ENCODE results near the gene TIE1.

Gene TIE1

DNA sequence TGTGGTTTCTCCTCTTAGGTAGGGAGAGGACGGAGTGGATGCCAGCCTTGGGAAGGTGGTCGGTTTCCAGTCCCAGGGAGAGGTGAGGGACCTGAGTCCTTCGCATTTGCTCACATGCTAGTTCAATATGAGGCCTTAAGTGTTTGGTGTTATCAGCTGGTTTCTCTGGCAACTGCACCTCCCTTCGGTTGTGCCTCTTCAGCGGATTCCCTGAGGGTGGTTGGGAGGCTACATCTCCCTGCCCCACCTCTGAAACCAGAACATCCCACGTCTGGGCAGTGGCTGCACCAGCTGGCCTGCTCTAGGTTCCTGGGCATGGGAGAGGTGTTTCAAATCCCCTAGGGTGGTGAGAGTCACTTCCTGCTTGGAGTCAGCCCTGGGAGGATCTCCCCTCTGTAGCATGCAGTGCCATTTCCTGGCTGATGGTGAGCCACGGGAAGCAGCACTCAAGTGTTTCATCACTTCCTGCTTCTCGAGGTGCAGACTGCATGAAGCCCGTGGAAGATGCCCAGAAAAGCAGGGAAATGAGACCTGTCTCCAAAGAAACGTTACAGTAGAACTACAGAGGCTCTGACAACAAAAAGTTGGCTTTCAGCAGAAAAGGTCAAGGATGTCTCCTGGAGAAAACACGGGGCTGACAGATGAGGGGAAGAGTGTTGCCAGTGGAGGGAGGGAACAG, 26.5 kb upstream of the TIE1 start:
- no peak for DNase-seq (ENCODE audit: low read depth)

DNA sequence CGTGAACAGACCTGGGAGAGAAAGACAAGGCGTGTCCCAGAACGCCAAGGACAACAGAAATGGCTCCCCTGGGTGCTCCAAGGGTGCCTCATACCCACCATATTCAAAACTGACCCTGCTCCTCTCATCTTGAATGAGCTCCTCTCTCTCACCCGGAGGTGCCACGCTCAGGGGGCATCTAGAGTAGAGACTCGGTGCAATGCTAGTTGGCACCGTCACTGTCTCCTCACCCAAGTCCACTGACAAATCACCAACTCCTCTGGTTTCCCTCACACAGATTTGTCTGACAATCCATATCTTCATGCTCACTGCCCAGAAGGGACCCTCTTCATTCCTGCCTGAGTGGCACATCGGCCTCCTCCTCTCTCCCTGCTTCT, 26.0 kb upstream of the TIE1 start:
- DNase-seq (ENCODE audit: low read depth) = no peak

DNA sequence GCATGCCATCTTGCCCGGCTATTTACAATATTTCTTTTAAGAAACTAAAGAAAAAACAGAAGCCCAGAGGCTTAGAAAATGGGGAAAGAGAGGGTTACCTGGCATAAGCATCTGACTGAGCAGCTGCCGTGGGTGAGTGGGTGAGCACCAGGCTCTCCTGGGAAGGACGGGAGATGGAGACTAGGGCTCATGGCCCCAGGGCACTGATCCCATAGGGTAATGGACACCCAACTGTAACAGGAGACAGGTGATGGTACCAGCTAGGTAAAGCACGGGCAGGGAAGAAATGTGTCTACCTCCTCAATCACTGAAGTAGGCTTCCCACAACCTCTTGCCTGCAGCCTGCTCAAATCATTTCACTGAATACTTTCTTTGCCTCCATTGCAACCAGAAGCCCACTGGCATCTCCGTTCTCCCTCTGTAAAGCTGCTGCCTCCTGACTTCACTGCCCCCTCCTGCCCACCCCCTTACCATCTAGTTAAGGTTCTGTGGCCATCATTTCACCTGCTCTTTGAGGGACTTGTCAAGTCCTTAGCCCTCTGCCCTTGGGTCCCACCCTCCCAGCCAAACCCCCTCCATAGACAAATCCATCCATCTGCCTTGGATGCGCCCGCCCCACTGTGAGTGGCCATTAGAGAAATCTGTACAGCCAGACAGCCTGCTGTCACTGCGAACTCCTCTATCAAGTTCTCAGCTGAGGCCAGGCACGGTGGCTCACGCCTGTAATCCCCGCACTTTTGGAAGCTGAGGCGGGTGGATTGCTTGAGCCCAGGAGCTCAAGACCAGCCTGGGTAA, 24.8 kb upstream of the TIE1 start:
- no peak for DNase-seq (ENCODE audit: low read depth)

DNA sequence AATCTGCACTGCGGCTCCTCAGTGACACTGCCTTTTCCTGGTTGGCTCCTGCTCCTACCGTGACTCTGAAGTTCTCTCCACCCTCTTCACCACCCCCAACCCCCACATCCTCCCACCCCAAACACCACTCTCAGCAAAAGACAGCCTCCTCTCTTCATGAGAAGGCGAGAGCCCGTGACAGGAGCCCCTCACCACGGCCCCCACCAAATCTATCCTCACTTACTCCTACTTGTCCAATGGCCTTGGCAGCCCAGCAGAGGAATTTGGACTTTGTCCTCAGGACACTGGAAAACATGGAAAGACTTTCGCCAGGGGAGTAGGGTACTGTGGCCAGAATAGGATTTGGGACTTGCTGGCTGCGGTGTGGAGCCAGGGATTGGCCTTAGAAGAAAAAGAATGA, 24.1 kb upstream of the TIE1 start:
- DNase-seq (ENCODE audit: low read depth) = no peak

DNA sequence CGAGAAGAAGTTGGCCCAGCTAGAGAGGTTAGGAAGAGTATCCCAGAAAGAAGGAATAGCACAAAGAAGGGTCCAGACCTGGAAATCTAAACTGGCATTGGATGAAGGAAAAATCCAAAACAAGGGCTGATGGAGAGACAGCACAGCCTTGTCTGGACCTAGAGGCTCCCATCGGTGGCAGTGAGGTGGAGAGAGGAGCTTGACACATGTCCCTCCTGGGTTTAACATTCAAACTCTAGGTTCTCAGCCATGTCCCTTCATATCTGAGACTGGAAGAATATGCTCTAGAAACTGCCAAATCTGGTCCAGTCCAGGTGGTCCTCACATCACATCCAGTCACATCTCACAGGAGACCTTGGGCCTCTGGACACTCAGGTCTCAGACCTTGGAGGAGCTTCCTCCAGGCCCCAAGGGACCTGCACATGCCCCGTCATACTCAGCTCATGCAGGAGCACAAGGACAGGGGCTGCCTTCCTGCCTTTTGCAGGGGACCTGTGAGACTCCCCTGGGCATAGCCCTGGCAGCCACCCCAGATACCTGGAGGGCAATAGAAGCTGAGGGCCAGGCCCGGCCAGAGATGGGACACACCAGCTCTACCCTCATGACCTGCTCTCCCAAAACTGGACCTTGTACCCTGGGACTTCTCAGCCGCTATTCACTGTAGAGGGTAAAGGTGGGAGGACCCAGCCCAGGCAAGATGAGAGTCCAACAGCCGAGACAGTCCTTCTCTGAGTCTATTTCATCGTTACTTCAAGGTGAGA, 23.5 kb upstream of the TIE1 start:
- no peak for DNase-seq (ENCODE audit: low read depth)

DNA sequence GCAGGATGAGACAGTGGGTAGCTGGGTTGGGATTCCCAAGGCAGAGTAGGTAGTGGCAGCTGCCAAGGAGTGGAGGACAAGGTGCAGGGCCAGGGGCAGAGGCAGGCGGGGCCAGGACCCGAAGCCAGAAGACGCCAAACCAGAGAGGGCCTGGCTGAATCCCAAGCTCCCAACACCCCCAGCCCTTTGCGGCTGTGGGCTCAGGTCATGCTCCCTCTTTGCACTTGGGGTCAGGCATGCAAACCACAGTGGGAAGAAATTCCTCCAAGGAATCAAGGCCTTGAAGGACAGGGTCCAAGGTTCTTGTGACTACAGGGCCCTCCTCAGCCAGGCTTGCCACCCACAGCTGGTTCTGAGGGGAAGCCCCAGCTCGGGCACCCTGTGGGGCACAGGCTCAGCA, 21.6 kb upstream of the TIE1 start:
- DNase-seq (ENCODE audit: low read depth) = no peak

DNA sequence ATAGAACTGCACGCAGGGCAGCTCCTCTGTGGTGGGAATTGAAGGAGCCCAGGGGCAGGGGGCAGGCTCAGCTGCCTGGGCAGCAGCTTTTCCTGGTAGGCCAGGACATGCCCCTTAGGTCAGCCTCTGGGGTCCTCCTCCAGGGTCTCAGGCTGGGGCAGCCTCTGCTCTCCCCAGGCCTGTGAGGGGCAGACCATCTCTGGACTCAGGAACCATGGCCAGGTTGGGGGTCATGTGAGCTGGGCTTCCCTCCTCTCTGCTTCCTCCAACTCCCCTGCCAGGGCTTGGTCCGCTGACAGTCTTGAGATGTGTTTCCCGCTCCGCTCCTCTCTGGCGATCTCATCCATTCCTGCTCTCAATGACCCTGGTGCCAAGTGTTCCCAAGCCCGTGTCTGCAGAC, 21.1 kb upstream of the TIE1 start:
- DNase-seq (ENCODE audit: low read depth) = no peak

DNA sequence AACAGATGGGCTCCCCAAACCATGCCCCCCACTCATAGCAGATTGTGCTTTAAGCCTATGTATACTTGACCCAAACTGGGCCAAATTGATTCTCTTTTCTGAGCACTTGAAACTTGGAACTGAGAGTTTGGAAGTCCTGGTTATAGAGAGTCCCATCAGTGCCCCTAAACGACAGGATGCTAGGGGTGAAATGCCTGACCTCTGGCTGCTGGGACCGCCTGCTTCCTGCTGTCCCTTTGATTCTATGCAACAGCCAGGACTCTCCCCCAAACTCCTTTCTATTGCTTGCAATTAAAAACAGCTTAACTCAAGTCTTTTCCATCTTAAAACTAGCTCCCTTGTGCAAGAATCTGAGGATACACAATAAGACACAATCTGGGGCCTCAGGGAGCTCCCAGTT, 20.1 kb upstream of the TIE1 start:
- no peak for DNase-seq (ENCODE audit: low read depth)

DNA sequence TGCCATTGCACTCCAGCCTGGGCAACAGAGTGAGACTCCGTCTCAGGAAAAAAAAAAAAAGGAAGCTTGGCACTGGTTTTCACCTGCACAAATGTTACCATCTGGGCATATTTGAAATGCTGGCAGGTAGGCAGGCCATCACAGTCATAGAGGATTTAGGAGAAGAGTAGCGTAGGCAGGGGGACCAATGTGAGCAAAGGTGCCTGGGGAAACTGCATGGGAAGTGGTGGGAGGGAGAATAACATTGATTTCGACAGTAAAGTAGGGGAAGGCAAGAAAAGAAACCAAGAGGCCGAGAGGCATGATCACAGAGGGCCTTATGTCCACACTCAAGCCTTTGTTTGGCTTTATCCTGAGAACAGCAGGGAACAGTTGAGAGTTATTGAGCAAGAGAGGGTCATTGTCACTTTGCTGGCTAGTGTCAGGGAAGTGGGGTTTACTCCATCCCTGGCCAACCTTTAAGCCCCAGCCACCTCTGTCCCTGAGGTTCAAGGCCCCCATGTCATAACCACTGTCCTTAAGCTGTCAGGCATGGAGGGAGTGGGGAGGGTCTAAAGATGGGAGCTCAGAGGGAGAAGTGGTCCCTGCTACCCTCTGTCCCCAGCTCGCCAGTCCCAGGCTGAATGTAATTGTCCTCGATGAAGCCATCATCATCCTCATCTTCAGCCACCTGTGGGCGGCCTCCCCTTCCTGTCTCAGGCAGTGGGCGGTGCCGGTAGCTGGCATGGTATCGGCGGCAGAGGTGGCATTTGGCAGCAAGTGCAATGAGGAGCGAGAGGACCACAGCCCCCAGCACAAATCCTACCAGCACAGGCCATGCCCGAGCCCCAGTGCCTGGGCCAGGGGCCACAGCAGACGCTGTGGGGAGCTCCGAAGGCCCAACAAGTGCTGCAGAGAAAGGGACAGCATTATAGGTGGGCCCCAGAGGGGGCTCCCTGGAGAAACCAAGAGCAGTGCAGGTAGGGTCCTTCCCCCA, 18.3 kb upstream of the TIE1 start:
- DNase-seq (ENCODE audit: low read depth) = no peak

DNA sequence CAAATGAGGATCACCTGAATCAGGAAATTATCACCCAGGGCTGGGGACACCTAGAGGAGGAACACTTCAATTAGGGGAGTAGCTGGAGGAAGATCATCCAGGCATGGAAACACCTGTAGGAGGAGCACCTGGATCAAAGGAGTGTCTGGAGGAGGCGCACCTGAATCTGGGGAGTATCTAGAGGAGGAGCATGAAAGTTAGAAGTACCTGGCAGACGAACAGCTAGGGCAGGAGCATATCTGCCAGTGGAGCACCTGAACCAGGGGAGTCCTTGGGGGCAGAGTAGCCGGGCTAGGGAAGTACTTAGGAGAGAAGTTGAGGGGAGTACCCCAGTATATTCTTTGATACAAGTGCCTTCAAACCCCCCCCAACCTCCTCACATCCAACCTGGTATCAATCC, 16.7 kb upstream of the TIE1 start:
- DNase-seq (ENCODE audit: low read depth) = no peak

DNA sequence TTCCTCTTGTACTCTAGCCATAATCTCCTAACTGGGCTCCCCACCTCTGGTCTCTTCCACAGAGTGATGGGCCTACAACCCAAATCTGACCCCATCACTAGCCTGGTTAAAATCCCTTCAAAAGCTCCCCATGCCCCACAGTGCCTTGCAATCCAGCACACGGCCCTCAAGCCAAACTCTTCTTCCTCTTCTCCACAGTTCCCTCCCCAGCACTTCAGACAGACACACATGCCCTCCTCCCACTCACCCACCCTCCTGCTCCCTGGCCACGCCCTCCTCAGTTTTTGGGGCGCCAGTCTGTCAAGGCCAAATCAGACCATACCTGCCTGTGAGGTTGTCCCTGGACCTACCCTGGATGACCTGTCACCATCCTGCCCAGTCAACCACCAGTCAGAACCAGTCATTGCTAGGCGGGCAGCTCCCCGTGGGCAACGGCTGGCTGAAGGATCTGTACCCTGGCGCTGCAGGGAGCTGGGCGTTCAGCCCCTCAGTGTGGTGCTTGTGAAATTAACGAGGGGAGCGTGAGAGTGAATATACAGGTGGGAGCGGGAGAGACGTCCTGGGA, 16.2 kb upstream of the TIE1 start:
- DNase-seq (ENCODE audit: low read depth) = no peak

DNA sequence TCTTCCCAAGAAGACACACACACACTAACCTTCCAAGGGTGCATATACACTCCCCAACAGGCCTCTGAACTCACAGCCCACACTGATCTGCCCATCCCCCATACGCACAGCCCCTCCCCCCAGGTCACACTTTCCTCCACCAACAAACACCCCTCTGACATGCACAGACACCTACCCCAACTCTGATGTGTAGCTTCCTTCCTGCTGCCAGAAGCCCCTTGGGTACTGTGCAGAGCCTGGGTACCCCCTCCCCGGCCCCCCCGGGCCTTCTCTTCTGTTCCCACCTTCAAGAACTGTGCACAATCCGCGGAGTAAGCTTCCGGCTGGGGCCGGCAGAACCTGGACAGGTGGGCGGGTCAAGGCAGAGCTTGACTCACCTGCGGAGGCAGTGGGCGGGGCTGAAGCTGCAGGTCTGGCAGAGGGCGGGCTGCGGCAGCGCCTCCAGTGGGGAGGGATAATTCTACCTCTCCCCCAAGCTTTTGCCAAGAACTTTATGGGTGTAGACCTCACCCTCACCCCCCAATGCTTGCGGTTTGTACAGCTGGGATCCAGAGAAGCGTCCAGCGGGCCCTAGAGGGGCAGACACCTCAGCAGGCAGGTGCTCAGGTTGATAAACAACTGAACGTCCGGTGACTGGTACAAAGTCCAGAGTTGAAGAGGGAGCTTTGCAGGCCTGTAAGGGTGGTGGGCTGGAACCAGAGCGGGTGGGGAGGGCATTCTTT, 15.4 kb upstream of the TIE1 start, which contains the start of gene C1orf210:
Gene C1orf210, minus strand, starts transcription at position 313 of the 722 bp plus-strand sequence. CDS start 2,311 bp downstream, outside the sequence.
- no peak for DNase-seq (ENCODE audit: low read depth)

DNA sequence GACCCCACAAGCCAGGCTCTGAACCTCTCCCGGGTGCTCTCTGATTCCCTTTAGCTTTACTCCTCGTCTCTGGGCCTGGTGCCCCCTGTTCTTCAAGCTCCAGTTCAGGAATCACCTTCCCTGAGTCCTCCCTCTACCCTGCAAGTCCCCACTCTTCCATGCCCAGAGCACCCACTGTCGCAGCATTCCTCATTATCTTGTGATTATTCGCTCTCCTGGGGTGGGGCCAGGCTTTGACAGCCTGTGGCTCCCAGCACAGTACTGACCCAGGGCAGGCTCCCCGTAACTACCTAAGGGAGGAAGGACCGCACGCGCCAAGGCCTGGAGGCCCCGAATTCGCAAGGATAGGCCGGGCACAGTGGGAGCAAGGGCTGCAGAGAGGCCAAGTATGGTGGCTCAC, 14.7 kb upstream of the TIE1 start:
- no peak for DNase-seq (ENCODE audit: low read depth)

DNA sequence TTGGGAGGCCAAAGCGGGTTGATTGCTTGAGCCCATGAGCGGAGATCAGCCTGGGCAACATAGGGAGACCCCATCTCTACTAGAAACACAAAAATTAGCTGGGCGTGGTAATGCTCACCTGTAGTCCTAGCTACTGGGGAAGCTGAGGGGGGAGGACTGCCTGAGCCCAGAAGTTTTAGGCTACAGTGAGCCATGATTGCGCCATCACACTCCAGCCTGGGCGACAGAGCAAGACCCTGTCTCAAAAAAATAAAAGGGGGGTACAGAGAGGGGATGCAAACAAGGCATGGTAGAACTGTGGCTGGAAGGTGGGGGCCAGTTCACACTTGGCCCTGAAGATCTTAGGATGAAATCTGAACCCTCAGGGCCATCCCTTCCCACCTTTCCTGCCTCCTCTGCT, 14.2 kb upstream of the TIE1 start:
- no peak for DNase-seq (ENCODE audit: low read depth)

DNA sequence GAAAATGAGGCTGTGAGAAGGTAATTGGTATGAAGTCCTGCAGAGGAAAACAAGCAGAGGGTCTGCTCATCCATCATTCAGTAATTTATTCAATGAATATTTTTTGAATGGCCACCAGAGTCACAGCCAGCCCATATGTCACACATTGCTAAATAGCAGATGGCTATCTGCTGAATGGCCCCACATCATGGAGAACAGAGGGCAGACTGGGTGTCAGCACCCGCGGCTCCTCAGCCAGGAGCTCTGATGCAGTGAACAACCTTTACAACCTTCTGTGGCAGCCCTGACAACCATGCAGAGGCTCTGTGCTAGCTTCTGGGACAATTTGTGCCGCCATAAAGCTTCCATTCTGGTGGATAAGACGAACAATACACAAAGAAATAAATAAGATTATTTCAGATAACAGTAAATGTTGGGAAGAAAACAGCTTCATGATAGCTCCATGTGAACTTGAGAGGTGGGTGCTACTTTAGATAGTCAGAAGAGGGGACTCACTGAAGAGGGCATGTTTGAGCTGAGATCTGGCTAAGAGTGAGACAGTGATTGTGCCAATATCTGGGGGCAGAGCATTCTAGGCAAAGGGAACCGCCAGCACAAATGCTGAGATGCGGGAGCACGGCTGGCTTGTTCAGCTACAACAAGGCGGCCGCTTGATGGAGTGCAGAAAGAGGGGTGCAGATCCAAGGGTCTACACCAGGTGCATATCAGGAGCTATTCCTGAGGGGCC, 12.6 kb upstream of the TIE1 start:
- no peak for DNase-seq (ENCODE audit: low read depth)

DNA sequence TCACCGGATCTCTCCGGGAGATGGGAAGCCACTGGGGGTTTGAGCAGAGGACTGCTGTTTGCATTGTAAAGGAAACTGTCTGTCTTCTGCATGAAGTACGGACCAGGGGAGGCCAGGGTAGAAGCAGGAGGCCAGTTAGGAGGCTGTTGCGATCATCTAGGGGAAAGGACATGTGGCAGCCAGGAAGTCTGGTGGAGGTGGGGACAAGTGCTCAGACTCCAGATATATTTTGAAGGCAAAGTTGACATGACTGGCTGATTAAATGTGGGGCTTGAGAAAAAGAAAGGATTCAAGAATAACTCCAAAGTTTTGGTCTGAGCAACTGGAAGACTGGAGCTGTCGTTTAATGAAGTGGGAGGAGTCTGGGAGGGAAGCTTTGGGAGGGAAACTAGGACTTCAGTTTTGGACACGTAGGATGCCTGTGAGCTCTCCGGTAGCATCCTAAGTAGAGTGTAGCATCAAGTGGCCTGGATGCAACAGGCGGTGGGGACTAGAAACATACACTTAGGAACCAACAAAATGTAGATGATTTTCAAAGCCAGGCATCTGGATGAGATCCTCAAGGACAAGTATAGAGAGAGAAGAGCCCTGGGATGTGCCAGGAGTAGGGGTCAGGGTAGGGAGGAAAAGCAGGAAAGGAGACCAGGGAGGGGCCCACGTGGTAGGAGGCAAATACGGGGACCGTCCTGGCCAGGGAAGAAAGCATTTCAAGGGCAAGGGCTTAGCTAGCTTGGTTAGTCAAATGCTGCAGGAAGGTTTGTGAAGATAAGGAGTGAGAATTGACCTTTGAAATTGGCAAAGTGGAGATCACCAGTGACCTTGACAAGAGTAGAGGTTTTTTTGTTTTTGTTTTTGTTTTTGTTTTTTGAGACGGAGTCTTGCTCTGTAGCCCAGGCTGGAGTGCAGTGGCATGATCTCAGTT, 11.7 kb upstream of the TIE1 start:
- DNase-seq (ENCODE audit: low read depth) = no peak

DNA sequence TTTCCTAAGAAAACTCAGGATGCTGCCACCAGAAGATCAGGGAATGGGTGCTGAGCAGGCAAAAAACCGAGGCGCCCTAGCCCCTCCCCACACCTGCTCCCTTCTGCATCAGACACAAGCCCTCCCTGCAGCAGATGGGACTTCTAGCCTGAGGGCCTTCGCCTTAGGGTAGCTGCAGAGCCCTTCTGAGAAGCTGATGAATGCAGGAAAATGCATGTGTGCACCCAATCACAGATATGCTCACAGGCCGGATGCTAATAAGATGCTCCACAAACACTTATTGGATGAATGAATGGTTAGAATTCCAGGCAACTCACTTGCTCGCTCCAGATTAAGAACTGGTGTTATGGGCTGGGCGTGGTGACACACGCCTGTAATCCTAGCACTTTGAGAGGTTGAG, 8.6 kb upstream of the TIE1 start:
- no peak for DNase-seq (ENCODE audit: low read depth)

DNA sequence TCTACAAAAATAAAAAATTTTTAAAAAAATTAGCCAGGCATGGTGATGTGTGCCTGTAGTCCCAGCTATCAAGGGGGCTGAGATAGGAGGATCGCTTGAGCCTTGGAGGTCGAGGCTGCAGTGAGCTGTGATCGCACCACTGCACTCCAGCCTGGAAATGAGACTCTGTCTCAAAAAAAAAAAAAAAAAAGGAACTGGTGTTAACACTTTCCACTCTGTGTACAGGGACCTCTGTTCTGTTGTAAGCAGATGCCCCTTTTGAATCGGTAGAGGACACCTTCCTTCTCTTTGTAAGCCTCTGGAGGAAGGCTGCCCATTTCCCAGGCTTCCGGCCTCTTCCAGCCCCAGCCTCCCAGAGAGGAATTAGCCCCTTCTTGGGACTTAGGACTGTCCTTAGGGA, 8.1 kb upstream of the TIE1 start:
- no peak for DNase-seq (ENCODE audit: low read depth)

DNA sequence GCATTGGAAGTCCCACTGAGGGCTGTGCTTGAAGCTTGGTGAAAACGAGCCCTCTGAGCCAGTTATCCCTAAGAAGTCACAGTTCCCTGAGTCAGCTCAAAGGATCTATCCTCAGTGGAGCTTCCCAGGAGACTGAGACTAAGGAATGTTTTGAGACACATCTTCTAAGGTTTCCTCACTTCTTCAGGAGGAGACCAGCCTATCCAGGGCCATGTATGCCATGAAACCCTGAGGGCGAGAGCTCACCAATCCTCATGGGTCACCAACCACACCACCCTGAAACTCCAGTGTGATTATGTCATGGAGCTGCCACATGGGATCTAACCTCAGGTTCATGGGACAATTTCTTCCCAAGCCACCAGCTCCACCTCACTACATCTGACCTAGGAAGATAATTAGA, 7.6 kb upstream of the TIE1 start:
- DNase-seq (ENCODE audit: low read depth) = no peak
